Measurements from ENCODE around the gene SRCIN1. TPM values are rescaled to one million over a fixed set of nuclear protein-coding genes. Genes with fewer than 3 reads are reported as not detected.

SRCIN1 gene
- total and polyA plus RNA-seq, 4 donors = 0.05 to 5.3 (median 2.7) TPM

GRCh38 chr17:38606646-38607611 is 1.2 kb upstream of the SRCIN1 start:
- peak overlapping the region in 1 of 2 donors; percentile 73 for H3K9ac ChIP-seq (ENCODE audit: low read depth in 1 of 2, low read length in 2 of 2)
- no peak for DNase-seq (ENCODE audit: low spot score)

More at GRCh38 chr17:38606646-38607611, 1.2 kb upstream of the SRCIN1 start:
- Histone ChIP-seq H3K9me3 (ENCODE audit: control insufficient read depth in 4 of 4, low read length in 3 of 4) (no peaks in the 10 kb centered on the region), H3K36me3 (ENCODE audit: control insufficient read depth in 4 of 4, insufficient read depth in 3 of 4, low read depth in 1 of 4, low read length in 3 of 4) (no peaks in the 10 kb centered on the region), H3K4me3 (ENCODE audit: low read depth in 1 of 3, low read length in 3 of 3) (peak overlapping the region; percentile 53 to 77 (median 53)), H3K27ac (ENCODE audit: low read depth in 1 of 2, low read length in 2 of 2) (peak overlapping the region; percentile 88 to 95), H3K4me1 (ENCODE audit: control insufficient read depth in 4 of 4, insufficient read depth in 4 of 4, low read length in 3 of 4) (peaks cover 7 to 22% (median 15%) of the 10 kb centered on the region in 4 donors), H3K27me3 (ENCODE audit: control insufficient read depth in 4 of 4, insufficient read depth in 4 of 4, low read length in 3 of 4) (no peaks in the 10 kb centered on the region)
- TF ChIP-seq RXRA (IDR thresholded peaks at IDR 0.05) (peak; percentile 63 to 86), FOXA1 (IDR thresholded peaks at IDR 0.05) (peak; percentile 26), REST (IDR thresholded peaks at IDR 0.05) (peak; percentile 53), NR2F2 (IDR thresholded peaks at IDR 0.05) (no peak), FOXA2 (IDR thresholded peaks at IDR 0.05) (no peak), HNF4G (IDR thresholded peaks at IDR 0.05) (peak; percentile 71), RAD21 (IDR thresholded peaks at IDR 0.05) (peak in 1 of 2 donors; percentile 23), ATF3 (IDR thresholded peaks at IDR 0.05) (no peak), GABPA (IDR thresholded peaks at IDR 0.05 in 1 of 2, conservative IDR thresholded peaks at IDR 0.05 in 1 of 2) (peak in 1 of 2 donors; percentile 60), JUND (IDR thresholded peaks at IDR 0.05) (peak in 1 of 2 donors; percentile 40), SP1 (IDR thresholded peaks at IDR 0.05) (peak; percentile 87), YY1 (IDR thresholded peaks at IDR 0.05) (peak; percentile 76), ZBTB33 (IDR thresholded peaks at IDR 0.05) (peak; percentile 83), EGR1 (IDR thresholded peaks at IDR 0.05; ENCODE audit: low read depth in 2 of 2) (peak; percentile 49 to 93), MAX (IDR thresholded peaks at IDR 0.05) (peak; percentile 98), CTCF (IDR thresholded peaks at IDR 0.05; ENCODE audit: low read depth, low read length, missing input control) (no peak), HNF4A (conservative IDR thresholded peaks at IDR 0.05) (peak; percentile 81 to 88), TAF1 (conservative IDR thresholded peaks at IDR 0.05) (peak; percentile 35)
- 6% methylated on average over 30 of the region's 30 CpGs for WGBS
